ENCODE results near the gene SNX27. TPM values are rescaled to one million over a fixed set of nuclear protein-coding genes. Genes with fewer than 3 reads are reported as not detected.

Gene SNX27
- total RNA-seq (10 to 100 TPM; 39.8 to 47.2 (median 43.3) TPM), polyA plus RNA-seq (10 to 100 TPM; 10.7 to 41.0 (median 11.2) TPM)
- long read RNA-seq, donor 1, full-length matches to known transcripts, result 23 of 34 reads
- long read RNA-seq, donor 1, partial matches to known transcripts, result 2 of 34 reads
- long read RNA-seq, donor 1, other reads (novel, unspliced or antisense), result 9 of 34 reads
- long read RNA-seq, donor 2, full-length matches to known transcripts, result 25 of 52 reads
- long read RNA-seq, donor 2, partial matches to known transcripts, result 1 of 52 reads
- long read RNA-seq, donor 2, other reads (novel, unspliced or antisense), result 26 of 52 reads

- peaks cover 30% of the 10 kb centered on the region for H3K4me1 ChIP-seq
- H3K36me3 ChIP-seq (ENCODE audit: insufficient read depth in 1 of 2, low read depth in 1 of 2), result peaks cover 0 to 6% of the 10 kb centered on the region in 2 donors
- peak within 1 kb of the TSS; percentile 90 for H3K27ac ChIP-seq
- DNase-seq, result peak; percentile 92 to 94
- peak; percentile 94 to 96 (median 96) for ATAC-seq
- H3K4me3 ChIP-seq, result peak within 1 kb of the TSS; percentile 98
- WGBS, 3 donors, result 0 to 1% (median 1%) methylated on average over 44 to 79 of the region's 79 CpGs
- H3K27me3 ChIP-seq (ENCODE audit: insufficient read depth in 3 of 3, low read length in 2 of 3), result no peaks in the 10 kb centered on the region
- no peak for TF ChIP-seq CTCF (IDR thresholded peaks at IDR 0.05)
- intact Hi-C loops (cut with DNase I), result loop anchor here in 1 of 2 donors (10.0 kb wide), 1 partner anchor 53 kb away; no protein-coding TSS in a partner anchor
- no peaks in the 10 kb centered on the region for H3K9me3 ChIP-seq
Observed at GRCh38 chr1:151611832-151612500, at the start of gene SNX27. Gene SNX27 (plus strand): TSS chr1:151612050. CDS start chr1:151612202, 152 bp downstream.

GRCh38 chr1:151562661-151563060, 49.2 kb upstream of the SNX27 start:
- no peaks in the 10 kb centered on the region for H3K27me3 ChIP-seq (ENCODE audit: insufficient read depth in 3 of 3, low read length in 2 of 3)
- no peak overlapping the region for H3K4me3 ChIP-seq
- ATAC-seq (no peak), DNase-seq (no peak)
- 75 to 80% (median 80%) methylated on average over 1 of the region's 1 CpG for WGBS, 3 donors
- peaks cover 0 to 10% of the 10 kb centered on the region in 2 donors for H3K36me3 ChIP-seq (ENCODE audit: insufficient read depth in 1 of 2, low read depth in 1 of 2)
- TF ChIP-seq CTCF (IDR thresholded peaks at IDR 0.05), result no peak
- no peak overlapping the region for H3K27ac ChIP-seq
- no peaks in the 10 kb centered on the region for H3K9me3 ChIP-seq
- no peaks in the 10 kb centered on the region for H3K4me1 ChIP-seq
- intact Hi-C loops (cut with DNase I), result no loop called here

- no peaks in the 10 kb centered on the region for H3K9me3 ChIP-seq
- no peak overlapping the region for H3K4me3 ChIP-seq
- DNase-seq (no peak), ATAC-seq (no peak)
- no peak overlapping the region for H3K27ac ChIP-seq
- H3K27me3 ChIP-seq (ENCODE audit: insufficient read depth in 3 of 3, low read length in 2 of 3), result no peaks in the 10 kb centered on the region
- intact Hi-C loops (cut with DNase I), result no loop called here
- H3K36me3 ChIP-seq (ENCODE audit: insufficient read depth in 1 of 2, low read depth in 1 of 2), result peaks cover 0 to 10% of the 10 kb centered on the region in 2 donors
- 50 to 100% (median 50%) methylated on average over 2 of the region's 2 CpGs for WGBS, 3 donors
- no peak for TF ChIP-seq CTCF (IDR thresholded peaks at IDR 0.05)
- H3K4me1 ChIP-seq, result no peaks in the 10 kb centered on the region
Observed at GRCh38 chr1:151563376-151563775, 48.5 kb upstream of the SNX27 start.

GRCh38 chr1:151565502-151566189, 46.2 kb upstream of the SNX27 start:
- no peak for ATAC-seq
- Histone ChIP-seq H3K27ac (no peak overlapping the region), H3K27me3 (ENCODE audit: insufficient read depth in 3 of 3, low read length in 2 of 3) (no peaks in the 10 kb centered on the region), H3K4me1 (no peaks in the 10 kb centered on the region), H3K36me3 (ENCODE audit: insufficient read depth in 1 of 2, low read depth in 1 of 2) (peaks cover 0 to 10% of the 10 kb centered on the region in 2 donors), H3K9me3 (no peaks in the 10 kb centered on the region), H3K4me3 (no peak overlapping the region)
- DNase-seq, result no peak
- TF ChIP-seq CTCF (IDR thresholded peaks at IDR 0.05), result no peak
- WGBS, 3 donors, result 48 to 71% (median 64%) methylated on average over 5 of the region's 5 CpGs
- intact Hi-C loops (cut with DNase I), result no loop called here

Measured in psoas muscle (tissue), 8 donors.